Peyer's patch (tissue), 4 donors: ENCODE measurements around the gene ILF2. TPM values are rescaled to one million over a fixed set of nuclear protein-coding genes. Genes with fewer than 3 reads are reported as not detected.

Source experiments
- DNase-seq, 3 donors: peaks; one replicate each; pipeline ENCODE4 v3.0.0-alpha.2; 2017 to 2019
- H3K27ac ChIP-seq, 4 donors: fragments of 200-600 bp; sonication (generic); one replicate each; pipeline ENCODE4 v1.5.1; 2016 to 2019
- H3K27me3 ChIP-seq, 2 donors: fragments of 200-600 bp; sonication (generic); one replicate each; pipeline ENCODE4 v1.5.1; 2019
- H3K36me3 ChIP-seq, 3 donors: fragments of 200-600 bp; sonication (generic); one replicate each; pipeline ENCODE4 v1.5.1; 2016 to 2019
- H3K4me1 ChIP-seq, 4 donors: fragments of 200-600 bp; sonication (generic); one replicate each; pipeline ENCODE4 v1.5.1; 2016 to 2019
- H3K4me3 ChIP-seq, 4 donors: fragments of 200-600 bp; sonication (generic); 1 replicate in 3 of 4; 2 replicates in 1 of 4; pipeline ENCODE4 v1.5.1; 2016 to 2019; ENCODE audit warnings: mild to moderate bottlenecking in 1 of 4
- H3K9me3 ChIP-seq, 4 donors: fragments of 200-600 bp; sonication (generic); one replicate each; pipeline ENCODE4 v1.5.1; 2016 to 2019; ENCODE audit warnings: mild to moderate bottlenecking in 1 of 4
- CTCF ChIP-seq, 6 experiments: fragments of 450-650 bp in 4 of 6; fragments of 200-600 bp in 2 of 6; sonication (generic) in 1 of 6; IDR thresholded peaks; one replicate each; pipeline ENCODE4 v1.5.1; 2017 to 2019; ENCODE audit warnings: antibody characterized with exemption in 6 of 6, mild to moderate bottlenecking in 3 of 6, moderate library complexity in 1 of 6
- POLR2A ChIP-seq, 2 donors: fragments of 450-650 bp; IDR thresholded peaks; one replicate each; pipeline ENCODE4 v1.5.1; 2017; ENCODE audit warnings: antibody characterized with exemption in 2 of 2, mild to moderate bottlenecking in 2 of 2, moderate library complexity in 2 of 2
- total RNA-seq, 4 donors: library from RNA; depleted of rRNA; stranded (reverse); fragments of >200 nt; gene quantifications; one replicate each; pipeline ENCODE4 v1.1.0, GENCODE V29; 2016

The ILF2 gene
- total RNA-seq, 4 donors from 2014 or later: 31.4 to 67.7 (median 47.2) TPM

GRCh38 chr1:153688736-153689328 is 18.0 kb upstream of the ILF2 start:
- no peaks in the 10 kb centered on the region for H3K36me3 ChIP-seq

GRCh38 chr1:153688276-153688675 is 17.5 kb upstream of the ILF2 start:
- Histone ChIP-seq H3K4me3 (no peak overlapping the region), H3K27ac (no peak overlapping the region), H3K27me3 (no peaks in the 10 kb centered on the region), H3K4me1 (no peaks in the 10 kb centered on the region), H3K36me3 (no peaks in the 10 kb centered on the region), H3K9me3 (no peaks in the 10 kb centered on the region)
- DNase-seq: no peak
- no peak for TF ChIP-seq CTCF (IDR thresholded peaks at IDR 0.05)
- TF ChIP-seq POLR2A (IDR thresholded peaks at IDR 0.05): no peak

More at GRCh38 chr1:153688736-153689328, 18.0 kb upstream of the ILF2 start:
- Histone ChIP-seq H3K9me3 (no peaks in the 10 kb centered on the region), H3K4me1 (no peaks in the 10 kb centered on the region), H3K4me3 (no peak overlapping the region), H3K27ac (no peak overlapping the region), H3K27me3 (no peaks in the 10 kb centered on the region)
- no peak for DNase-seq
- TF ChIP-seq POLR2A (IDR thresholded peaks at IDR 0.05) (no peak), CTCF (IDR thresholded peaks at IDR 0.05) (no peak)

- Histone ChIP-seq H3K4me1 (no peaks in the 10 kb centered on the region), H3K36me3 (no peaks in the 10 kb centered on the region), H3K9me3 (no peaks in the 10 kb centered on the region), H3K27me3 (no peaks in the 10 kb centered on the region), H3K4me3 (no peak overlapping the region), H3K27ac (no peak overlapping the region)
- TF ChIP-seq POLR2A (IDR thresholded peaks at IDR 0.05) (no peak), CTCF (IDR thresholded peaks at IDR 0.05) (no peak)
- no peak for DNase-seq
These were observed 16.7 kb upstream of the ILF2 start for GRCh38 chr1:153687346-153688125.

- Histone ChIP-seq H3K27me3 (no peaks in the 10 kb centered on the region), H3K9me3 (no peaks in the 10 kb centered on the region), H3K4me3 (no peak overlapping the region), H3K27ac (no peak overlapping the region), H3K36me3 (no peaks in the 10 kb centered on the region), H3K4me1 (no peaks in the 10 kb centered on the region)
- no peak for TF ChIP-seq POLR2A (IDR thresholded peaks at IDR 0.05)
- no peak for TF ChIP-seq CTCF (IDR thresholded peaks at IDR 0.05)
- no peak for DNase-seq
These were observed 14.9 kb upstream of the ILF2 start for GRCh38 chr1:153685544-153686340.

- Histone ChIP-seq H3K4me3 (no peak overlapping the region), H3K36me3 (no peaks in the 10 kb centered on the region), H3K9me3 (no peaks in the 10 kb centered on the region), H3K27me3 (peaks cover 0 to under 1% of the 10 kb centered on the region in 2 donors), H3K4me1 (peaks cover 0 to under 1% (median 0%) of the 10 kb centered on the region in 4 donors), H3K27ac (no peak overlapping the region)
- no peak for DNase-seq
- TF ChIP-seq POLR2A (IDR thresholded peaks at IDR 0.05) (no peak), CTCF (IDR thresholded peaks at IDR 0.05) (no peak)
These were observed 14.1 kb upstream of the ILF2 start for GRCh38 chr1:153684892-153685291.
